GM10266 (cell line): ENCODE measurements around the gene CCDC85C.
"Not testable (repeated sequence)": the region's sequence is repeated elsewhere in the genome, so short reads cannot be mapped to it uniquely, and the experiment has no call there.

ENCODE experiments used
- DNase-seq: peaks from one replicate; pipeline ENCODE4 v3.0.0; 2012; ENCODE audit errors: extremely low spot score
- CTCF ChIP-seq: IDR thresholded peaks from 2 replicates; pipeline ENCODE4 v1.5.1; 2012; ENCODE audit warnings: mild to moderate bottlenecking, low read depth; ENCODE audit not compliant: control insufficient read depth, insufficient read depth; ENCODE audit errors: missing control alignments

CCDC85C gene

GRCh38 chr14:99645545-99646505 lies 41.8 kb upstream of the CCDC85C start:
- no peak for DNase-seq
- no peak for TF ChIP-seq CTCF

GRCh38 chr14:99644723-99645544 lies 40.9 kb upstream of the CCDC85C start, which contains the start of gene HHIPL1:
HHIPL1 (plus strand) TSS chr14:99645129; CDS start chr14:99645208, 79 bp downstream.
- no peak for DNase-seq
- TF ChIP-seq CTCF, result no peak

GRCh38 chr14:99644035-99644587 lies 40.1 kb upstream of the CCDC85C start:
- no peak for DNase-seq
- TF ChIP-seq CTCF, result no peak

- no peak for DNase-seq
- TF ChIP-seq CTCF, result no peak
These were observed 39.3 kb upstream of the CCDC85C start for GRCh38 chr14:99643343-99643742.

- not testable (repeated sequence) for DNase-seq
These were observed 38.8 kb upstream of the CCDC85C start for GRCh38 chr14:99642771-99643170.

- DNase-seq, result no peak
- TF ChIP-seq CTCF, result no peak
These were observed 33.6 kb upstream of the CCDC85C start for GRCh38 chr14:99637624-99638023.

- no peak for TF ChIP-seq CTCF
- DNase-seq, result no peak
These were observed 32.5 kb upstream of the CCDC85C start for GRCh38 chr14:99636487-99636886.
